ENCODE data around the gene CAVIN2.

Gene CAVIN2

GRCh38 chr2:191811807-191812602 is 34.9 kb downstream of the CAVIN2 start:
- Histone ChIP-seq H3K36me3 (ENCODE audit: insufficient read depth, low read length) (no peaks in the 10 kb centered on the region), H3K4me2 (ENCODE audit: low read length) (peak overlapping the region; percentile 50), H3K9me3 (replicated peaks; ENCODE audit: low read length) (no peaks in the 10 kb centered on the region), H3K4me3 (ENCODE audit: low read length) (no peak overlapping the region), H3K4me1 (ENCODE audit: control insufficient read depth, insufficient read depth, low read length) (peaks cover 4% of the 10 kb centered on the region), H3K27me3 (ENCODE audit: control insufficient read depth, insufficient read depth, low read length) (no peaks in the 10 kb centered on the region), H3K9ac (ENCODE audit: low read depth, low read length) (no peak overlapping the region)

GRCh38 chr2:191806396-191806795 is 40.5 kb downstream of the CAVIN2 start:
- H3K27me3 ChIP-seq (ENCODE audit: control insufficient read depth, insufficient read depth, low read length): no peaks in the 10 kb centered on the region
- no peaks in the 10 kb centered on the region for H3K36me3 ChIP-seq (ENCODE audit: insufficient read depth, low read length)
- no peak overlapping the region for H3K4me3 ChIP-seq (ENCODE audit: low read length)
- H3K9me3 ChIP-seq (replicated peaks; ENCODE audit: low read length): no peaks in the 10 kb centered on the region
- no peak overlapping the region for H3K4me2 ChIP-seq (ENCODE audit: low read length)
- H3K9ac ChIP-seq (ENCODE audit: low read depth, low read length): no peak overlapping the region
- no peaks in the 10 kb centered on the region for H3K4me1 ChIP-seq (ENCODE audit: control insufficient read depth, insufficient read depth, low read length)

- H3K4me3 ChIP-seq (ENCODE audit: low read length): no peak overlapping the region
- H3K27me3 ChIP-seq (ENCODE audit: control insufficient read depth, insufficient read depth, low read length): no peaks in the 10 kb centered on the region
- no peaks in the 10 kb centered on the region for H3K9me3 ChIP-seq (replicated peaks; ENCODE audit: low read length)
- no peaks in the 10 kb centered on the region for H3K36me3 ChIP-seq (ENCODE audit: insufficient read depth, low read length)
- no peak overlapping the region for H3K9ac ChIP-seq (ENCODE audit: low read depth, low read length)
- no peak overlapping the region for H3K4me2 ChIP-seq (ENCODE audit: low read length)
- no peaks in the 10 kb centered on the region for H3K4me1 ChIP-seq (ENCODE audit: control insufficient read depth, insufficient read depth, low read length)
Observed at GRCh38 chr2:191804766-191805165, 42.1 kb downstream of the CAVIN2 start.

GRCh38 chr2:191803007-191803406 is 43.9 kb downstream of the CAVIN2 start:
- Histone ChIP-seq H3K36me3 (ENCODE audit: insufficient read depth, low read length) (no peaks in the 10 kb centered on the region), H3K27me3 (ENCODE audit: control insufficient read depth, insufficient read depth, low read length) (no peaks in the 10 kb centered on the region), H3K4me1 (ENCODE audit: control insufficient read depth, insufficient read depth, low read length) (no peaks in the 10 kb centered on the region), H3K9ac (ENCODE audit: low read depth, low read length) (no peak overlapping the region), H3K9me3 (replicated peaks; ENCODE audit: low read length) (no peaks in the 10 kb centered on the region), H3K4me3 (ENCODE audit: low read length) (no peak overlapping the region), H3K4me2 (ENCODE audit: low read length) (no peak overlapping the region)

DNA sequence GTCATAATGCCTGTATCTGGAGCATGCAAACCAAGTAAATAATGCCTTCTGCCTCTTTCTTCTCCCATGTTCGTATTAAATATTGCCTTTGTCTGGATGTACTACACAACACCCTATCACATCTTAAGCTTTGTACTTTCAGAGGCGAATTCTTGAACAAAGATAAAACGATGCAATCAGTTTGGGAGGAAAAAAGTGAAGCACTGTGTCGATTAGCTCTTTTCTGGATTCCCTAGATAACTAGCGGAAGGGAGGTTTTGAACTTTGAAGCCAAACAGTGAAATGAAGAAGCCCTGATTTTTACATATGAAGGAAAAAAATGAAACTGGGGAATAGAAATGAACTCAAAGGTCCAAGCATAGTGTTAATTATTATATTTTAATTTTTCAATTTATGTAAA is 44.7 kb downstream of the CAVIN2 start:
- Histone ChIP-seq H3K36me3 (ENCODE audit: insufficient read depth, low read length) (no peaks in the 10 kb centered on the region), H3K9ac (ENCODE audit: low read depth, low read length) (no peak overlapping the region), H3K4me3 (ENCODE audit: low read length) (no peak overlapping the region), H3K9me3 (replicated peaks; ENCODE audit: low read length) (no peaks in the 10 kb centered on the region), H3K4me2 (ENCODE audit: low read length) (no peak overlapping the region), H3K4me1 (ENCODE audit: control insufficient read depth, insufficient read depth, low read length) (no peaks in the 10 kb centered on the region), H3K27me3 (ENCODE audit: control insufficient read depth, insufficient read depth, low read length) (no peaks in the 10 kb centered on the region)

DNA sequence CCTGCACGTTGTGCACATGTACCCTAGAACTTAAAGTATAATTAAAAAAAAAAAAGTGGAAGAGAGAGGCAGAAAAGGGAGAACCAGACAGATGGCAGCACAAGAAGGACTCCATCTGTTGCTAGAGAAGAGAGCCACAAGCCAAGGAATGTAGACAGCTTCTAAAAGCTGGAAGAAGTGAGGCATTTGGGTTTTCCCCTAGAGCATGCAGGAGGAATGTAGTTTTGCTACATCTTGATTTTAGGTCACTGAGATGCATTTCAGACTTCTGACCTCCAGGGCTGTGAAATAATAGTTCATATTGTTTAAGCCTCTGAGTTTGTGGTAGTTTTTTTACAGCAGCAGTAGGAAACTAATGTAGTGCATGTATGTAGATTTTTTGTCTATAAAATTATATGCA is 46.0 kb downstream of the CAVIN2 start:
- no peak overlapping the region for H3K9ac ChIP-seq (ENCODE audit: low read depth, low read length)
- H3K4me2 ChIP-seq (ENCODE audit: low read length): no peak overlapping the region
- H3K27me3 ChIP-seq (ENCODE audit: control insufficient read depth, insufficient read depth, low read length): no peaks in the 10 kb centered on the region
- no peaks in the 10 kb centered on the region for H3K36me3 ChIP-seq (ENCODE audit: insufficient read depth, low read length)
- no peak overlapping the region for H3K4me3 ChIP-seq (ENCODE audit: low read length)
- no peaks in the 10 kb centered on the region for H3K9me3 ChIP-seq (replicated peaks; ENCODE audit: low read length)
- no peaks in the 10 kb centered on the region for H3K4me1 ChIP-seq (ENCODE audit: control insufficient read depth, insufficient read depth, low read length)

DNA sequence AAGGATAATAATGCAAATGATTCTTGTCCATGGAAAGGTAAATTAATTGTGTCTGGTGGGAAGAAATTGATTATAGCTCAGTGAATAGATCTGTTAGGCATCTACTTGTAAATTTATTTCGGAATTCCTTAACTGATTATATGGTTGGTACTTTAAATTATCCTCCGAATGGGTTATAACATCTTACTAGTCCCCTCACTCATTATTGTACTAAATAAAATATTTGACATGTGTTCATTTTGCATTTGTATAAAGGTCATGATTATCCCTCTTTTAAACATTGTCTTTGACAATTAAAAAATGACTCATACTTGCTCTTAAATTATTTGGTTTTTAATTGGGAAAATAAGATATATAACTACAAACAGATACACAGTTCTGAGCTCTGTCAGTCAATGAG is 47.4 kb downstream of the CAVIN2 start:
- Histone ChIP-seq H3K4me3 (ENCODE audit: low read length) (no peak overlapping the region), H3K4me1 (ENCODE audit: control insufficient read depth, insufficient read depth, low read length) (no peaks in the 10 kb centered on the region), H3K9me3 (replicated peaks; ENCODE audit: low read length) (no peaks in the 10 kb centered on the region), H3K9ac (ENCODE audit: low read depth, low read length) (no peak overlapping the region), H3K4me2 (ENCODE audit: low read length) (no peak overlapping the region), H3K36me3 (ENCODE audit: insufficient read depth, low read length) (no peaks in the 10 kb centered on the region), H3K27me3 (ENCODE audit: control insufficient read depth, insufficient read depth, low read length) (no peaks in the 10 kb centered on the region)

GRCh38 chr2:191797942-191798876 is 48.7 kb downstream of the CAVIN2 start:
- Histone ChIP-seq H3K4me3 (ENCODE audit: low read length) (no peak overlapping the region), H3K9ac (ENCODE audit: low read depth, low read length) (no peak overlapping the region), H3K36me3 (ENCODE audit: insufficient read depth, low read length) (no peaks in the 10 kb centered on the region), H3K9me3 (replicated peaks; ENCODE audit: low read length) (no peaks in the 10 kb centered on the region), H3K4me2 (ENCODE audit: low read length) (no peak overlapping the region), H3K27me3 (ENCODE audit: control insufficient read depth, insufficient read depth, low read length) (no peaks in the 10 kb centered on the region), H3K4me1 (ENCODE audit: control insufficient read depth, insufficient read depth, low read length) (no peaks in the 10 kb centered on the region)

DNA sequence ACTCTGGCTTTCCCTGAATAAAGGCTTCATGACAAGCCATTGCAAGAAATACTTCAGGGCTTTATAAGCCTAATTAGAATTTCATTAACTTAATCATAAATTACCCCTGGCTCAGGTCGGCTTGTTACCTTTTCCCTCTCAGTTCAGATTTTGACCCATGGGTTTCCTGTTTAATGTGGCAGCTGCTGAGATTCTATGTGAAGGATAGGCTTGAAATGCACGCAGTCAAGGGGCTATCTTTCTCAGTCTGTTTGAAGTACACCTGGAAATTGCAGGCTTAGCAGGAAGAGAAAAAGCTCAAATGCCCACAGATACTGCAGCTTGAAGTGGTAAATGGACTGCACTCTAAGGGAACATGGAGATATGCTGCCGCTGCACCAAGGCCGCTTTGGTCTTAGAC is 49.4 kb downstream of the CAVIN2 start:
- Histone ChIP-seq H3K4me2 (ENCODE audit: low read length) (no peak overlapping the region), H3K4me3 (ENCODE audit: low read length) (no peak overlapping the region), H3K9me3 (replicated peaks; ENCODE audit: low read length) (no peaks in the 10 kb centered on the region), H3K9ac (ENCODE audit: low read depth, low read length) (no peak overlapping the region), H3K27me3 (ENCODE audit: control insufficient read depth, insufficient read depth, low read length) (no peaks in the 10 kb centered on the region), H3K36me3 (ENCODE audit: insufficient read depth, low read length) (no peaks in the 10 kb centered on the region), H3K4me1 (ENCODE audit: control insufficient read depth, insufficient read depth, low read length) (no peaks in the 10 kb centered on the region)

GRCh38 chr2:191795715-191796114 is 51.2 kb downstream of the CAVIN2 start:
- Histone ChIP-seq H3K4me2 (ENCODE audit: low read length) (no peak overlapping the region), H3K9me3 (replicated peaks; ENCODE audit: low read length) (no peaks in the 10 kb centered on the region), H3K9ac (ENCODE audit: low read depth, low read length) (no peak overlapping the region), H3K27me3 (ENCODE audit: control insufficient read depth, insufficient read depth, low read length) (no peaks in the 10 kb centered on the region), H3K4me1 (ENCODE audit: control insufficient read depth, insufficient read depth, low read length) (no peaks in the 10 kb centered on the region), H3K4me3 (ENCODE audit: low read length) (no peak overlapping the region), H3K36me3 (ENCODE audit: insufficient read depth, low read length) (no peaks in the 10 kb centered on the region)

GRCh38 chr2:191791953-191792560 is 54.8 kb downstream of the CAVIN2 start:
- no peaks in the 10 kb centered on the region for H3K9me3 ChIP-seq (replicated peaks; ENCODE audit: low read length)
- H3K4me3 ChIP-seq (ENCODE audit: low read length): no peak overlapping the region
- H3K9ac ChIP-seq (ENCODE audit: low read depth, low read length): no peak overlapping the region
- H3K4me1 ChIP-seq (ENCODE audit: control insufficient read depth, insufficient read depth, low read length): no peaks in the 10 kb centered on the region
- no peak overlapping the region for H3K4me2 ChIP-seq (ENCODE audit: low read length)
- H3K36me3 ChIP-seq (ENCODE audit: insufficient read depth, low read length): no peaks in the 10 kb centered on the region
- H3K27me3 ChIP-seq (ENCODE audit: control insufficient read depth, insufficient read depth, low read length): no peaks in the 10 kb centered on the region
